ENCODE results near the gene PTPRM.

Gene PTPRM

GRCh38 chr18:8299054-8299980, 732.2 kb downstream of the PTPRM start:
- FAIRE-seq = no peak

- FAIRE-seq = no peak
Observed at GRCh38 chr18:8300751-8301410, 733.8 kb downstream of the PTPRM start.

GRCh38 chr18:8301427-8302172, 734.5 kb downstream of the PTPRM start:
- FAIRE-seq = no peak

- no peak for FAIRE-seq
Observed at GRCh38 chr18:8303151-8303755, 736.1 kb downstream of the PTPRM start.

GRCh38 chr18:8307960-8308359, 740.8 kb downstream of the PTPRM start:
- no peak for FAIRE-seq

GRCh38 chr18:8313043-8313442, 745.9 kb downstream of the PTPRM start:
- FAIRE-seq = no peak

- FAIRE-seq = no peak
Observed at GRCh38 chr18:8314124-8314523, 747.0 kb downstream of the PTPRM start.

- FAIRE-seq = no peak
Observed at GRCh38 chr18:8319798-8320489, 752.8 kb downstream of the PTPRM start.

- FAIRE-seq = no peak
Observed at GRCh38 chr18:8322486-8322885, 755.4 kb downstream of the PTPRM start.

- no peak for FAIRE-seq
Observed at GRCh38 chr18:8324343-8325065, 757.4 kb downstream of the PTPRM start.

- FAIRE-seq = no peak
Observed at GRCh38 chr18:8326763-8327394, 759.8 kb downstream of the PTPRM start.

- no peak for FAIRE-seq
Observed at GRCh38 chr18:8328126-8328525, 761.0 kb downstream of the PTPRM start.

- FAIRE-seq = no peak
Observed at GRCh38 chr18:8329186-8329771, 762.2 kb downstream of the PTPRM start.

- FAIRE-seq = no peak
Observed at GRCh38 chr18:8330575-8330974, 763.5 kb downstream of the PTPRM start.

GRCh38 chr18:8332286-8332685, 765.2 kb downstream of the PTPRM start:
- no peak for FAIRE-seq

GRCh38 chr18:8333961-8334360, 766.8 kb downstream of the PTPRM start:
- FAIRE-seq = no peak

GRCh38 chr18:8337211-8337610, 770.1 kb downstream of the PTPRM start:
- FAIRE-seq = no peak

- FAIRE-seq = no peak
Observed at GRCh38 chr18:8339210-8339609, 772.1 kb downstream of the PTPRM start.

- FAIRE-seq = no peak
Observed at GRCh38 chr18:8339952-8340351, 772.8 kb downstream of the PTPRM start.

- FAIRE-seq = no peak
Observed at GRCh38 chr18:8341481-8342230, 774.5 kb downstream of the PTPRM start.
